Parathyroid adenoma (tissue), 2 donors: ENCODE data around the gene CEP89.

ENCODE experiments used
- H2AFZ ChIP-seq: fragments of 300-600 bp; sonication (generic); one replicate; pipeline ENCODE4 v1.7.0; 2017; ENCODE audit warnings: antibody characterized with exemption, mild to moderate bottlenecking
- H3K27ac ChIP-seq: fragments of 300-600 bp; sonication (generic); one replicate; pipeline ENCODE4 v1.7.0; 2017
- H3K27me3 ChIP-seq: fragments of 300-600 bp; sonication (generic); one replicate; pipeline ENCODE4 v1.7.0; 2017; ENCODE audit warnings: low read length; ENCODE audit not compliant: control insufficient read depth, insufficient read depth
- H3K36me3 ChIP-seq: fragments of 300-600 bp; sonication (generic); one replicate; pipeline ENCODE4 v1.7.0; 2017; ENCODE audit warnings: low read length; ENCODE audit not compliant: control insufficient read depth, insufficient read depth
- H3K4me1 ChIP-seq: fragments of 300-600 bp; sonication (generic); one replicate; pipeline ENCODE4 v1.7.0; 2017; ENCODE audit warnings: control low read depth
- H3K4me2 ChIP-seq: fragments of 300-600 bp; sonication (generic); one replicate; pipeline ENCODE4 v1.7.0; 2017; ENCODE audit warnings: low read length
- H3K4me3 ChIP-seq: fragments of 300-600 bp; sonication (generic); one replicate; pipeline ENCODE4 v1.7.0; 2017; ENCODE audit warnings: low read depth, low read length
- H3K79me2 ChIP-seq: fragments of 300-600 bp; sonication (generic); one replicate; pipeline ENCODE4 v1.7.0; 2017; ENCODE audit warnings: control low read depth
- H3K9ac ChIP-seq: fragments of 300-600 bp; sonication (generic); one replicate; pipeline ENCODE4 v1.7.0; 2017; ENCODE audit warnings: mild to moderate bottlenecking
- H3K9me3 ChIP-seq: fragments of 300-600 bp; sonication (generic); one replicate; pipeline ENCODE4 v1.7.0; 2017; ENCODE audit warnings: low read length; ENCODE audit not compliant: control insufficient read depth
- CTCF ChIP-seq: fragments of 300-600 bp; sonication (generic); IDR thresholded peaks from one replicate; pipeline ENCODE4 v1.7.0; 2017; ENCODE audit warnings: antibody characterized with exemption, mild to moderate bottlenecking
- donor health status: primary hyperparathyroidism.

CEP89 gene

GRCh38 chr19:32895384-32895783 lies 76.4 kb downstream of the CEP89 start:
- Histone ChIP-seq H3K9ac (no peak overlapping the region), H3K9me3 (no peaks in the 10 kb centered on the region), H2AFZ (no peak overlapping the region), H3K27me3 (no peaks in the 10 kb centered on the region), H3K4me1 (no peaks in the 10 kb centered on the region), H3K27ac (no peak overlapping the region), H3K79me2 (no peaks in the 10 kb centered on the region), H3K36me3 (no peaks in the 10 kb centered on the region), H3K4me2 (no peak overlapping the region), H3K4me3 (no peak overlapping the region)
- no peak for TF ChIP-seq CTCF

- Histone ChIP-seq H3K9me3 (no peaks in the 10 kb centered on the region), H3K4me2 (no peak overlapping the region), H3K4me3 (no peak overlapping the region), H3K4me1 (no peaks in the 10 kb centered on the region), H3K27me3 (no peaks in the 10 kb centered on the region), H3K27ac (no peak overlapping the region), H3K79me2 (no peaks in the 10 kb centered on the region), H3K36me3 (no peaks in the 10 kb centered on the region), H3K9ac (no peak overlapping the region), H2AFZ (no peak overlapping the region)
- no peak for TF ChIP-seq CTCF
Measured at GRCh38 chr19:32891609-32892008, 80.1 kb downstream of the CEP89 start.

GRCh38 chr19:32890841-32891240 lies 80.9 kb downstream of the CEP89 start:
- Histone ChIP-seq H3K4me2 (no peak overlapping the region), H3K4me3 (no peak overlapping the region), H3K36me3 (no peaks in the 10 kb centered on the region), H3K9ac (no peak overlapping the region), H3K9me3 (no peaks in the 10 kb centered on the region), H3K27ac (no peak overlapping the region), H2AFZ (no peak overlapping the region), H3K79me2 (no peaks in the 10 kb centered on the region), H3K4me1 (no peaks in the 10 kb centered on the region), H3K27me3 (no peaks in the 10 kb centered on the region)
- no peak for TF ChIP-seq CTCF

GRCh38 chr19:32890326-32890725 lies 81.4 kb downstream of the CEP89 start:
- Histone ChIP-seq H3K9me3 (no peaks in the 10 kb centered on the region), H3K27ac (no peak overlapping the region), H3K4me2 (no peak overlapping the region), H3K4me1 (no peaks in the 10 kb centered on the region), H2AFZ (no peak overlapping the region), H3K9ac (no peak overlapping the region), H3K27me3 (no peaks in the 10 kb centered on the region), H3K4me3 (no peak overlapping the region), H3K79me2 (no peaks in the 10 kb centered on the region), H3K36me3 (no peaks in the 10 kb centered on the region)
- no peak for TF ChIP-seq CTCF

GRCh38 chr19:32889137-32889934 lies 82.4 kb downstream of the CEP89 start:
- Histone ChIP-seq H2AFZ (no peak overlapping the region), H3K4me3 (no peak overlapping the region), H3K4me2 (no peak overlapping the region), H3K27me3 (no peaks in the 10 kb centered on the region), H3K79me2 (no peaks in the 10 kb centered on the region), H3K36me3 (no peaks in the 10 kb centered on the region), H3K9ac (no peak overlapping the region), H3K27ac (no peak overlapping the region), H3K4me1 (no peaks in the 10 kb centered on the region), H3K9me3 (no peaks in the 10 kb centered on the region)
- TF ChIP-seq CTCF: no peak
